HTERT RPE-1 (cell line): ENCODE data around the gene LRRC27.
"Not testable (repeated sequence)": the region's sequence is repeated elsewhere in the genome, so short reads cannot be mapped to it uniquely, and the experiment has no call there.

Source experiments
- in situ Hi-C: fragments of 300-500 bp; cut with MboI; formaldehyde crosslinking; loops from 4 replicates; pipeline ENCODE4 v1.14.3; 2020; ENCODE audit warnings: low sequenced_read_pairs

The LRRC27 gene

DNA sequence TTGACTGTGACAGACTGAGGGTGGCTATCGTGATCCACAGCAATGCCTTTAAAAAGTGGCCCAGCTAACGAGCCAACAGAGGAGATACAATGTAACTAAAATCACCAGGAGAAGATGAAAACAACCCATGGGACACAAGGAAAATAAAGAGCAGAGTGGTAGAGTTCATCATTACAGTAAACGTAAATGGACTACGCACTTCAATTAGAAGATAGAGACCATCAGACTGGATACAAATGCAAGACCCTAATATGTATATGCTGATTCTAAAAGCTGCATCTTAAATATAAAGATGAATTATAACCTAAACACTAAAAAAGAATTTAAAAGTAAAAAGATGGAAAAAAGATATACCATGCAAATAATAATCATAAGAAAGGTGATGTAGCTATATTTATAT, 17.7 kb upstream of the LRRC27 start:
- in situ Hi-C loops = no loop called here

DNA sequence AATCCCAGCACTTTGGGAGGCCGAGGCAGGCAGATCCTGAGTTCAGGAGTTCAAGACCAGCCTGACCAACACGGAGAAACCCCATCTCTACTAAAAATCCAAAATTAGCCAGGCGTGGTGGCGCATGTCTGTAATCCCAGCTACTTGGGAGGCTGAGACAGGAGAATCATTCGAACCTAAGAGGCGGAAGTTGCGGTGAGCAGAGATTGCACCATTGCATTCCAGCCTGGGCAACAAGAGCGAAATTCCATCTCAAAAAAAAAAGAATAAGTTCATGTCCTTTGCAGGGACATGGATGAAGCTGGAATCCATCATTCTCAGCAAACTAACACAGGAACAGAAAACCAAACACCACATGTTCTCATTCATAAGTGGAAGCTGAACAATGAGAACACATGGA, 17.1 kb upstream of the LRRC27 start:
- in situ Hi-C loops = not testable (repeated sequence)

DNA sequence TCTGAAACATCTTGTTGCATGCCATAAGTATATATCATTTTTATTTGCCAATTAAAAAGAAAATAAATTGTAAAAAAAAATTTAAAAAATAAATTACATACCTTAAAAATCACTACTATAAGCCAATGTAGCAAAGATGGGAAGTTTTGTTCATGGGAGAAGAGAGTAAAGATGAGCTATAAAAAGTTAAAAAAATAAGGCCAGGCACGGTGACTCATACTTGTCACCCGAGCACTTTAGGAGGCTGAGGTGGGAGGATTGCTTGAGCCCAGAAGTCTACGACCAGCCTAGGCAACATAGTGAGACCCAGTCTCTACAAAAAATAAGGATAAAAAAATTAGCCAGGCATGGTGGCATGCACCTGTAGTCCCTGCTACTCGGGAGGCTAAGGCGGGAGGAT, 15.9 kb upstream of the LRRC27 start:
- in situ Hi-C loops = no loop called here

DNA sequence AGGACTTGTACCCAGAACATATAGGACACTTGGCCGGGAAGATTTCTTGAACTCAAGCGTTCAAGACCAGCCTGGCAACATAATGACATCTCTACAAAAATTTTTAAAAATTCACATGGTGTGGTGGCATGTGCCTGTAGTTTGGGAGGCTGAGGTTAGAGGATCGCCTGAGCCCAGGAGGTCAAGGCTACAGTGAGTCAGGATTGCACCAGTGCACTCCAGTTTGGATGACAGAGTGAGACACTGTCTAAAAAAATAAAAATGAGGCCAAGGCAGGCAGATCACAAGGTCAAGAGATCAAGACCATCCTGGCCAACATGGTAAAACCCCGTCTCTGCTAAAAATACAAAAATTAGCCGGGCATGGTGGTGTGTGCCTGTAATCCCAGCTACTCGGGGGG, 14.5 kb upstream of the LRRC27 start:
- in situ Hi-C loops = not testable (repeated sequence)

DNA sequence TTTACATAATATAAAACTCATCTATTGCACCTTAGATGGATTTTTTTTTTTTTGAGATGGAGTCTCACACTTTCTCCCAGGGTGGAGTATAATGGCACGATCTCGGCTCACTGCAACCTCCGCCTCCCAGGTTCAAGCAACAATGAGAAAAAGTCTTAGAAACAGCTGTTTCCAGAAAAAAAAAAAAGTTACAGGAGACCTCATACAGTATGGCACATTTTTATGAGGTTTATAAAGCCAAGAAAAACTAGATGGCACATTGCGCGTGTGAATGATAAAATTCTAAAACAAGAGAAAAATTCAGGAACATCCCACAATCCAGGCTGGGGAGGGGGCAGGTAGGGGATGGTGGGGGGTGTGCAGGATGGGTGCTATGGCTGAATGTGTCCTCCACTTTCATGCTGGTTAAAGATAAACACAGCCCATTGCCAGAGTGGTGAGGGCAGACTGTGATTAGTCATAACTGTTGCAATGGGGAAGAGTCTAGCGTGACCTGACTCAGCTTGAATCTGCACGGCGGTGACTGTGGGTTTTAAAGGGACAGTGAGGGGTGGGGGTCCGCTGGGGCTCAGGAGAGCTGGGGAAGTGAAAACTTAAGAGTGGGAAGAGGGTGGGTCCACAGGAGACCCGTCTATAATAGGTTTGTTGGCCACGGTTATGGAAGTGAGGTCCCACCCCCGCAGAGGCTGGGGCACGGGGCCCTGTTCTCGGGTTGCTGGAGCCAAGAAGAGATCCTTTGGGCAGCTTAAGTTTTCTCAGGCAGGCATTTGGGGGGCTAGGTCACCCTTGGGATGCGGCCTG, 11.9 kb upstream of the LRRC27 start:
- in situ Hi-C loops = no loop called here

DNA sequence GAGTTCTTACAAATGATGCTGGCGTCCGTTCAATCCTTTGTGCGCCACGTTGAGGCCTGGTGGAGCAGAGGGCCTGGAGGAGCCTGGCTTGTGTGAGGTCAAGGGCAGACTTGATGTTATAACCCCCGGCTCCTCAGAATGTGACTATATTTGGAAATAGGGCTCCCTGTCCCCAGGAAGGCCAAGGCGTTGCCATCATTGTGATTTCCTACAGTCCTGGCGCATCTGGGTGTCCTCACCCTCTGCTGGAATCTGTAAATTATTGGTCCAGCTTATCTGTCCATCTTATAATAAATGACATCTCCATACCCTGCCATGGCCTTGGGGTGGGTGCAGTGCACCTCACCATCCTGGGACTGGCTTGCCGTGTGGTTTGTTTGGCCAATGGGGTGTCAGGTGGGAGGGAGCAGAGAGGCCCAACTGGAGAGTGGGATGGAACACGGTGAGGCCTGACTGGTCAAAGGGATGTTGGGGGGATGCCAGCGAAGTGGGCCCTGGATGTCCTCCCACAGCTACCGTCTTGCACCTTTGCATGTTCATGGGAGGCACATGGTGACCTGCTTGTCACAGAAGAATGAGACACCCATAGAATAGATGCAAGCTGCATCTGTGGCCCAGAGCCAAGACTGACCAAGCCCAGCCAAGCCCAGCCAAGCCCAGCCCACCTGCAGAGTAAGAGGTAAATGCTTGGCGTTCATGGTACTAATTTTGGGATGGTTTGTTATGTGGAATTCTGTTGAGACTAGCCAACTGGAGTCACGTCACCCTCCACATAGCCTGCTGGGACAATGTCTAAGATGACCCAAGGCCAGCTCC, 11.1 kb upstream of the LRRC27 start:
- in situ Hi-C loops = no loop called here

DNA sequence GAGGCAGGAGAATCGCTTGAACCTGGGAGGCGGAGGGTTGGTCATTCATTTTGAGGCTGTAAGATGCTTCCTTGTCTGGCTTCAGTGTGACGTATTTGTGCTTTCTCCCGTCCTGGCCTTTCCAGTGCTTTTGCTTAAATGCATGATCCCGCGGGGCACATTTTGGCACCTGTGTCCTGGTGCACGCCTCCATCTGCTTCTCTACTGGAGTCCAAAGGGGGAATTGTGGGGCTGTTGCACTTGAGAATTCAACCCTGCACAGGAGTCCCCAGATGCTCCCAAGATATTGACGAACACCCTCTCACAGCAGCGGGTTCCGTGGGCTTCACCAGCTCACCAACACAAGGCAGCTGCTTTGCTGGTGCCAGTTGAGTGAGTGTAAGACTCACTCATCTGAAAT, 10.3 kb upstream of the LRRC27 start:
- in situ Hi-C loops = no loop called here

DNA sequence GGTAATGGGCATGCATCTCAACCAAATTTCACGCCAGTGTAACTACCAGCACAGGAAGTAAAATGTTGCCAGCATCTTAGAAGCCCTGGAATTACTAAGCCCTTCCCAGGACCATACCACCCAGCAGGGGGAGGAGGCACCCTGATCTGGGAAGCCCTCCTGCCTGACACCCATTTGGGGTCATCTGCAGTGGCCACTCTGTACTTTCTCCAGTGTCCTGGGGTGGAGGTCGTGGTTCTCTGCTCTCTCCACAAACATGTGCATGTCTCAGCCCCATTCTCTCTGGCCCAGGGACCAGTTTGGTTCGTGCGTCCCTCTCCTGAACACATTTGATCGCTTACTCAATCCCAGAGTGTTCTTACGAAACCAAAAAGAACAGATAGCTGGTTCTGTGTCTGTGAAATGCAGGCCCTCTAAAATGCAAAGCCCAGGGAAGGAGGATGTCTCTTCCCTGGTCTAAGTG, 9.4 kb upstream of the LRRC27 start:
- in situ Hi-C loops = no loop called here

DNA sequence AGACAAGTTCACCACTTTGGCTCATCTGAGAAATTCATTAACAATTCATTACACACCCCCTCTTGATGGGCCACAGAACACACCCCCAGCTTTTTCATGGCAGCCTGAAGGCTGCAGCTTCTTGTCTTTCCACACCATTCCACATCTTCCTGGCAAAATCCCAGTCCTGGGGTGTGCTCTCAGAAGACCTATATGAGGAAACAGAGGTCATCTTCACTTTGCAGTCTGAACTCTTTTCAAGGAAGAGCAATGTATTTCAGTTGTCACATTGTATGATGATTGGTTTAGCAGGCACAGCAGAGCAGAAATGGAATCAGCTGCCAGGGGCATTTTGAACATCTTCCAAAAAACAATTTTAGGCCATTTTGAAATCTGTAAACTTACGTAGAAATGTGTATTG, 7.8 kb upstream of the LRRC27 start:
- in situ Hi-C loops = no loop called here

DNA sequence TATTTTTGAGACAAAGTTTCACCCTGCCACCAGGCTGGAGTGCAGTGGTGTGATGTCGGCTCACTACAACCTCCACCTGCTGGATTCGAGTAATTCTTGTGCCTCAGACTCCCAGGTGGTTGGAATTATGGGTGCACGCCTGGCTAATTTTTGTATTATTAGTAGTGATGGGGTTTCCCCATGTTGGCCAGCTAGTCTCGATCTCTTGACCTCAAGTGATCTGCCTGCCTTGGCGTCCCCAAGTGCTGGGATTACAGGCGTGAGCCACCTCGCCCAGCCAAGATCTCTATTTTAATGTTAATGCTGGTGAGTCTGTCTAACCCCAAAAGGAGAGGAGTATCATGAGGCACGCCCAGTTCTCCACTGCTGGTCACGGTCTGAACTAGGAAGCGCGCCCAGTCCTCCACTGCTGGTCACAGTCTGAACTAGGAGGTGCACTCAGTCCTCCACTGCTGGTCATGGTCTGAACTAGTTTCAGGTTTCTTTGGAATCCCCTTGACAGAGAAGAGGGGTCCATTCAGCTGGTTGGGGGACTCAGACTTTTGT, 5.6 kb upstream of the LRRC27 start:
- in situ Hi-C loops = no loop called here

DNA sequence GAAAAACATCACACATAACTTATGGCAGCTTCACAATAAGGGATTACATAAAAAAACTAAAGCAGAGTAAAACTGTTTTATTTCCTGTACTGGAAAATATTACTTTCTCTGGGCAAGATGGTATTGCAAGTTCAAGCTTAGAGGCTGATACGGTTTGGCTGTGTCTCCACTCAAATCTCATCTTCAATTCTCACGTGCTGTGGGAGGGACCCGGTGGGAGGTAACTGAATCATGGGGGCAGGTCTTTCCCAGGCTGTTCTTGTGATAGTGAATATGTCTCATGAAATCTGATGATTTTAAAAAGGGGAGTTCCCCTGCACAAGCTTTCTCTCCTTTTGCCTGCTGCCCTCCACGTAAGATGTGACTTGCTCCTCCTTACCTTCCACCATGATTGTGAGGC, 5.1 kb upstream of the LRRC27 start:
- in situ Hi-C loops = no loop called here

DNA sequence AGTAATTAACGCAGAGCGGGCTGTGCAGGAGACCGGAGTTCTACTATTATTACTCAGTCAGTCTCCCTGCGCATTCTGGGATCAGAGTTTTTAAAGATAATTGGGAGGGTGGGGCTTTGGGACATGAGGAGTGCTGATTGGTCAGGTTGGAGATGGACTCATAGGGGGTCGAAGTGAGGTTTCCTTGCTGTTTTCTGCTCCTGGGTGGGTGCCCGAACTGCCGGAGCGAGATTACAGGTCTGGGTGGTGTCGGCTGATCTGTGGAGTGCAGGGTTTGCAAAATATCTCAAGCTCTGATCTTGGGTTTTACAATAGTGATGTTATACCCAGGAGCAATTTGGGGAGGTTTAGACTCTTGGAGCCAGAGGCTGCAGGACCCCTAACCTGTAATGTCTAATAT, 3.9 kb upstream of the LRRC27 start:
- in situ Hi-C loops = no loop called here

DNA sequence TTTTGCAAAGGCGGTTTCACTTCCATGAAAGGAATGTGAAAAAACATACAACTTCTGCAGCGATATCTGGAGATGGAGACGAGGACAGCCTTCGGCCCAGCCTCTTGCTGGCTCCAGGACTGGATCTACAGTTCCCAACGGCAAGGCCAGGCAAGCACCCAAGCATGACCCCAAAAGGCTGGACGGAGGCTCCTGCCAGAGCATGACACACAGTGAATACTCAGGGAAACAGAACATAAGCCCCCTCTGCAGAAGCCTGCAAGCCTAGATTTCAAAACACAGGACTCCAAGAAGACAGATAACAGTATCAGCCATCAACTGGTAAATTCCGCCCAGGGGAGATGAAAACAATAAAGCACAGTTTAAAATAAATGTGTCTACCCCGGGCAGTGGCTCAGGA, 3.3 kb upstream of the LRRC27 start:
- in situ Hi-C loops = no loop called here

DNA sequence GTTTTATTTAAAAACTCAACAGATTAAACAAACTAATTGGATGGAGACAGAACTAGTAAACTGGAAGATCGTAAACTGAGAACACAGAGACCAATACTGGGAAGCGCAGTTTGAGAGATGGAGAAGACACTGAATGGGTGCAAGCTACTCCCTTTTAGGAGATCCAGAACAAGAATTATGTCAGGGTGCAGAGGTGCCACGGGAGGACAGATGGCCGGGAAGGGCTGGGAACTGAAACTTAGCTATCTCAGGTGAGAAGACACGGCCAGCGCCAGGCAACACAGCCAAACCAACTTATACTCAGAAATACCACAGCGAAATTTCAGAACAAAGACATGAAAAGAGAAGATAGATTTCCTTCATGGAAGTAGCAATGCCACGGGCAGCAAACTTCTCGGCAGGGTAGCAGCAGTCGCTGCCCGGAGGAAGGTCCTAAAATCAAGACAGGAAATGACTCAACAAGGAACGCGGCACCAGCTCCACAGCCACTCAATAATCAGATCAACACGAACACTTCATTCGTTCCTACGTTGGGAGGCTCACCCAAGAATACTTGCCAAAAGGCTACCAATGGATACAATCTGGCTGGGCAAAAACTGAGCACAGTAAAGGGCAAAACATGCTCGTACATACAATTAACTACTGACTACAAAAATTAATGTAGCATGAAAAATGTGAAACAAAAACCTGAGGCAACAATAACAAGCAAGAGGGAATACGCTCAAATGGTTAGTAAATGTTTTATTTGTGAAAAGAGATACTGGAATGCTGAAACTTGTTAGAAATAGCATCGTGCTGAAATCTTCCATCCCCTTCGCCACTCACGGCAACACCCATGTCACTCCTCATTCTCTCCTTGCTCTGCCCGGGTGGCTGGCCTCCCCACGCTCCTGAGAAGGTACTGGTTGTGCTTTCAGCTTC, 2.2 kb upstream of the LRRC27 start:
- in situ Hi-C loops = no loop called here

DNA sequence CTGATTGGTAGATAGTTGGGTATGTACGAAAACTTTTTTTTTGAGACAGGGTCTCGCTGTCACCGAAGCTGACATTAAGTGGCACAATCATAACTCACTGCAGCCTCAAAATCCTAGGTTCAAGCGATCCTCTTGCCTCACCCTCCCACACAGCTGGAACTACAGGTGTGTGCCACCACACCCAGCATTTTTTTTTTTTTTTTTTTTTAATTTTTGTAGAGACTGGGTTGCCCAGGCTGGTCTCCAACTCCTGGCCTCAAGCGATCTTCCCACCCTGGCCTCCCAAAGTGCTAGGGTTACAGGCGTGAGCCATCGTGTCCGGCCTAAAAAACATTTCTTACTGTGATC, 1.5 kb upstream of the LRRC27 start:
- in situ Hi-C loops = no loop called here

DNA sequence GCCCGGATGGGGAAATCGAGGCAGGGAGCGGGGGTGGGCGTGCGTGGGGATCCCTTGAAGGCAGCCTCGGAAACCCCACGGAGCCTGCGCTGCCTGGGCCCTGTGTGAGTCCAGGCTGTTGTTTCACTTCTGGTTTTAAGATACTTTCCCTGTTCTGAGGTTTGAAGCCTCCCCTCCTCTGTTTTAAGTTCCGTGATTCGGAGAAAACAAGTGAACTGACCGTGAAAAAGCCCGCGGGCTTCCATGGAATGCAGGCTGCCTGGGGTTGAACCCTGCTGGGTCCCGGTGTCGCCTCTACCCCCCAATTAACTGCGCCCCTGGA, 401 bp downstream of the LRRC27 start:
- in situ Hi-C loops = no loop called here

DNA sequence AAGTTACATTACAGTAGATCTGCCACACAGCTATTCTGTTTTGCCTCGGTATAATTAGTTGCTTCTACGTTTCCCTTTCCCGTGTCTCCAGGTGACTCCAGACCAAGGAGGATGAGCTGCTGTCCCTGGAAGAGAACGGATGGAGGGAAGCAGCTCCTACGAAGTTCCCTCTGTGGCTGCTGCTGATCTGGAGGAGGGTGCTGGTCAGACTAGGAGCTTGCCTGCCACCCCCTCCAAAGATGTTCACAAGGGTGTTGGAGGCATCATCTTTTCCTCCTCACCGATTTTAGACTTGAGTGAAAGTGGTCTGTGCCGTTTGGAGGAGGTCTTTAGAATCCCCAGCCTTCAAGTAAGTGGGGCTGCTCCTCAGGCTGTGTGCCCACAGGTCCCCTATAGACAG, 1.4 kb downstream of the LRRC27 start:
- in situ Hi-C loops = no loop called here

DNA sequence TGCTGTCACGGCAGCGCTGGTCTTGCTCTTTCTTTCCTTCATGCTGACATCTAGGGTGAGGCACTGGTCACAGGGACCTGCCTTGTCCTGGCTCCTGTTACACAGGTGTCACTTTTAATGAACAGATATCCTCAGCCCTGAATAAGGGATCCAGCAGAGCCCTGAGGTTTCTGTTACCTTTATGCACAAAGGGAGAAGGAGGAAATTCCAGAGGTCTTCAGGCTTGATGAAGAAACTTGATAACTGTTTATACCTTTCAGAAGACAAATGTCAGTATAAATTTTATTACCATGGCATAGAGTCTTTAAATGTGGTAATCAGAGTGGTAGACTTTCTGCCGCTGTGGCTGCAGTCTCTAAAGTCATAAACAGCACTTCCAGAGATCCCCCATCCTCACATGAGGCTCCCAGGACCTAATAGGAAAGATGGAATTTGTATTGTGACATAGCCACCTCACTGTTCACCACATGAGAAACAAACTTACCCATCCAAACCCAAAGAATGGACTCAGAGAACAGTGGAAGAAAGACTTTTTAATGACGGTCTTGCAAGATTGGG, 2.7 kb downstream of the LRRC27 start:
- in situ Hi-C loops = no loop called here

DNA sequence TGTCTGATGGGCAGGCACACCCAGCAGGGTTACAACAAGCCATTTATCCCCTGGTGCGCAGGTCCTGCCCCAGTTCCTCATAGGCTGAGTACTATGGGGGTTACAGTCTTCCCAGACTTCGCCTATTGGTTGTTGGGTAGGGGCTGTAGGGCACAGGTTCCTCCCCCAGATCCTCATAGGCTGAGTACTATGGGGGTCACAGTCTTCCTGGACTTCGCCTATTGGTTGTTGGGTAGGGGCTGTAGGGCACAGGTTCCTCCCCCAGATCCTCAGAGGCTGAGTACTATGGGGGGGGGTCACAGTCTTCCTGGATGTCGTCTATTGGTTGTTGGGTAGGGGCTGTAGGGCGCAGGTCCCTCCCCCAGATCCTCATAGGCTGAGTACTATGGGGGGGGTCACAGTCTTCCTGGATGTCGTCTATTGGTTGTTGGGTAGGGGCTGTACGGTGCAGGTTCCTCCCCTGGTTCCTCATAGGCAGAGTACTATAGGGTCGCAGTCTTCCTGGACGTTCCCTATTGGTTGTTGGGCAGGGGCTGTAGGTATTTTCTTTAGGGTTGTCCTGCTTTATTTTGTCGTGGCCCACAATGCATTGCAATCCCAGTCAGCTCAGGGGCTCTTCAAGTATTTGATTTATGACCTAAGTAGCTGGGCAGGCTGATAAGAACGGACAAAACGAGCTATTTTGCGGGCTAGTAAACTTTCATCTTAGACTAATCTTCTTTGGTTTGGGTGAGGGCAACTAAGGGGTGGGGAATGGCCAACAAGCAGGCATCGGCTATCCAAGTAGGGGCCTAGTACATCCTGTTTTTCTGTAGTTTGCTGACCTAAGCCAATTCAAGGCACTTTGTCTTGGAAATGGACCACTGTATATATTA, 3.4 kb downstream of the LRRC27 start:
- in situ Hi-C loops = no loop called here
